Measurements from ENCODE around the gene TBC1D9B.

TBC1D9B gene

DNA sequence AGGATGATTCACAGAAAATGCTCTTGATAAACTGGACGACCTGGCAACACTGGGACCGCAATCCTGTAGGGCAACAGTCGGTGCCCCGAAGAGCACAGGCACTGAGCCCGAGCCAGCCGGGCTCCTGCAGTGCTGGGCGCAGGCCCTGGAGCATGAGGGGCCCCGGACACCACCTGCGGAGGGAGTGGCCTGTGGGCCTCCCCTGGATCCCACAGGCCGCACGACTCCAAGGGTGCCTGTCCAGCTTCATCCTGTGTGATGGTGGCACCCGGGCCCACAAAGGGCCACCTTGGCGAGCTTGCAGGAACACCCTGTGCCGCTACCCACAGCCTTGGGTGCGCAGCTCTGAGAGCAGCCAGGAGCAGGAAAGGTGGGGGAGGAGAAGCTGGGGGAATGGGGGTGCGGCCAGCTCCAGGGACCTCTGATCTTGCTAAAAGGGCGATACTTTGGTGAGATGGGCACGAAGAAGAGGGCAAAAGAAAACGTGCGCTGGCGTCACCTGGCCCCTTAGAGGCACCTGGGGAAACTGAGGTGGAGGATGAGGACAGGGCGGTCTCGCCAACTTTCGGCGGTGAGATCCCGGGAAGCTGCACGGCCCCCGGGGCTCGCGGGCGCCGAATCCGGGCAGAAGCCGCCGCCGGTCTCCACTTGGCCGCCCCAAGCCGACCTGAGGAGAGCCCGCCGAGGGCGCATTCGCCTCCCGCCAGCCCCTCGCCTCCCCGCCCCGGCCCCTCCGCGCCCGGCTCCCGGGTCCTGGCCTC, 722 bp downstream of the TBC1D9B start:
- peak; percentile 8 for DNase-seq (ENCODE audit: low spot score)

DNA sequence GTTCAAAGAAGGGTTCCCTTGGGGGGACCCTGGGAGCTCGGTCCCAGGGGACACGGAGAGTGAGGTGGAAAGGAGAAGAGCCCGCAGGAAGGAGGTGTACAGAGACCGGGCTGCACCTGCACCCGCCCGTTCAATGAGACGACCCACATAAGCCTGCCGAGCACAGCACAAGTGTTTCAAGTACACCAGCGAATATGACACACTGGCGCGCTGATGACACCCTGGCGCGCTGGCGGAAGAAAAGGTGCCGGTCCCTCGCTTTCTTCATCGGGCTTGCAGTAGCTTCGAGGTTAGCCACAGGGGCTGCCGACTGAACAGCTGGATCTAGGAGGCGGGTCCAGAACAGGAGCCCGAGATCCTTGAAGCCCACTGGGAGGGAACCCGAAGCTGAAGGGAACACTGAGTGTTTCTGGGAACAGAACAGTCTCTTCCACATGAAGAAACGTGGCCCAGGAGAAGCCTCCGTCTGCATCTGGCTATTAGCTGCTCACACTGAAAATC, 1.4 kb downstream of the TBC1D9B start:
- DNase-seq (ENCODE audit: low spot score): no peak

DNA sequence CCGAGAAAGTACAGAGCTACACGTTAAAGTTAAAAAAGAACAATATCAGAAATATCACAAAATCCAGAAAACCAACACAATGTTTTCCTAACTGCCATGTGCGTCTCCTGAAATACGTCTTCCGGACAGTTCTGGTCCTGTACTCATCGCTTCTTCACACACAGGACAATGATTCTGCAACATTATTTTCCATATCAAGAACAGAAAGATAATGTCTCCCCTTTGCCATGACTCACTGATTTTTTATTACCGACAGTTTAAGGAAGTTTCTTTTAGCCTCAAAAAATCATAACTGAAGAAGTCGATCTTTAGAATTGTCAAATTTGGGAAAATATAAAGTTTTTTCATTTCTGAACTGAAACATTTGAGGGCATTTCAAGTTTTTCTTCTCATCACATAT, 2.5 kb downstream of the TBC1D9B start:
- no peak for DNase-seq (ENCODE audit: low spot score)

DNA sequence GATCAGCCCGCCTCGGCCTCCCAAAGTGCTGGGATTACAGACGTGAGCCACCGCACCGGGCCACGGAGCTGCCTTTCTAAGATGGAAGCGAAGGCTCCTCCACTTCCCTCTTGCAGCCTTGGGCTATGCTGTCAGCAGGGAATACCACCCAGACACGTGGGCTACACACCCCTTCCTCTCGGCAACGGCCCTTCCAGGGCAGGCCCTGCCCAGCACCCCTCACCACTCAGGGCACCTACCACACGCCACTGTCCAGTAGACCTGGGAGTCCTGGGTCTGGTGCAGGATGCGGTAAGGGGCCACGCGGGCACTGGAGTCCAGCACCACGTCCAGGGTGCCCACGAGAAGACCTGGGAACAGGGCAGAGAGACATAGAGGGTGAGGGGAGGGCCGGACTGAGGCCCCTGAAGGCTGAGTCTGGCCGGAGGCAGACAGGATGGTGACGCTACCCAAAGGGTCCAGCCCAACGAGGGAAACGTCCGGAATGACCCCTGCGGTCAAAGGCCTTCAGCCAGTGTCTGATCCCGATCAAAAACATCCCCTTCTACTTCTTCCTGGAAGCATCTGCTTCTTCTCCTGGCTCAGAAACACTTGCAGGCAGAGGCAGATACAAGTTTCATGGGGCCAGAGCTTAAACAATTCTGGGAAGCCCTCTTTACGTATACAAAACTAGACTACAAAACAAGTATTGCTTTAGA, 3.1 kb downstream of the TBC1D9B start:
- DNase-seq (ENCODE audit: low spot score): no peak

DNA sequence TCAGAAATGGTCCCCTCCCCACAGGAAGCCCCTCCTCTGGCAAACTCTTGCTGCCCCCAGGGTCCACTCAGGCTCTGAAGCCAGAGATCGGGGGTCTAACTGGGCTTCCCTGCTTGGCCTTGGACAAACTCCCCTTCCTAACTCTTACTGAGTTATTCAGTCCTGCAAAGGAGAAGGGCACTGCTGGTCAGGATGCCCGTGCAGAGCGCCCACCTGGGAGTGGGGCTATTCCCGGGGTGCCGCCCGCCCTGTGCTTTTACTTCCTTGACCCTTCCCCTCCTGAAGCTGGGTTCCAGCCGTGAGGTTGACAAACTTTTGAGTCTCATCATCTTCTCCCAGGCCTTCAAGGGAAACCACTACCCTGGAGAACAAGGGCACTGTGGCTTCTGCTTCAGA, 4.9 kb downstream of the TBC1D9B start:
- DNase-seq (ENCODE audit: low spot score): no peak

DNA sequence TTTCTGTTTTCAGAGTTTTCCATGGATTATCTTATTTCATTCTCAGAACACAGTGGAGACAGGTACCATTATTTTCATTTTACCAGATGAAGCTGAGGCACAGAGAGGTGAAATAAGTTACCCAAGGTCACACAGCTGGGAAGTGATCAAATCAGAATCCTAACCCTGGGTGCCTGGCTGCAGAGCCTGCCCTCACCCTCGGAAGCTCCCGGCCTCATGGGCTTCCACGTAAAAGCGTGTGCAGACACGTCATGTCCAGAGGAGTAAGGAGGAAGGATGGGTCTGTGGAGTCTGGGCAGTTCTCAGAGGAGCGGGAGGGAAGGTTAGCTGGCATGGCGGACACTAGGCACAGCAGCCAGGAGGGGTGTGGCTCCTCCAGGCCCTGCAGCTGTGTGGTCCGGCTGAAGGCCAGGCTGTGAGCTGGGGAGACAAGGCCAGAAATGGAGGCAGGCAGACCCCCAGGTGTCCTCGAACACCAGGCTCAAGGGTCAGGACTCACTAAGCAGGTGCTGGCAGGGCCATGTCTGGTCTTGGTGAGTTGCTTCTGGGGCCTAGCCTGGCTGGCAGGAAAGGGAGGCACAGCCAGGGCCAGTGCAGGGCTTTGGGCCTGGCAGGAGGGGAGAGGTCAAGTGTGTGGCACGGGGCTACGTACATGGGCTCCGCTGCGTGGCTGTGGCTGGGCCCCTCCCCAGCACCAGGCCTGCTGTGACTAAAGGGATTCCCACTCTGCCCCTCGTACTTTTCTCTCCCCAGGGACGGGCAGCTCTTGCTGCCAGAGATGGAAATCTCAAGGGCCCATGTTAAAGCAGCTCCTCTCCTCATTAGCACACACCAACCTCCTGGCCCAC, 5.6 kb downstream of the TBC1D9B start:
- DNase-seq (ENCODE audit: low spot score): peak; percentile 13

DNA sequence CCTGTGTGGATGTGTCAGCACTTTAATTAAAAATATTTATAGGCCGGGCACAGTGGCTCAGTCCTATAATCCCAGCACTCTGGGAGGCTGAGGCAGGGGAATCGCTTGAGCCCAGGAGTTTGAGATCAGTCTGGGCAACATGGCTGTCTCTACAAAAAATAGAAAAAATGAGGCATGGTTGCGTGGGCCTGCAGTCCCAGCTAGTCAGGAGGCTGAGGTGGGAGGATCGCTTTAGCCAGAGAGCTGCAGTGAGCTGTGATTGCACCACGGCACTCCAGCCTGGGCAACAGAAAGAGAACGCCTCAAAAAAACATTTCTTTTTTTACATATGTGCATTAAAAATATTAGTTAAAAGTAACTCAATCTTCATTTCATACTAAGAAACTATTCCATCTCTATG, 6.2 kb downstream of the TBC1D9B start:
- DNase-seq (ENCODE audit: low spot score): no peak

DNA sequence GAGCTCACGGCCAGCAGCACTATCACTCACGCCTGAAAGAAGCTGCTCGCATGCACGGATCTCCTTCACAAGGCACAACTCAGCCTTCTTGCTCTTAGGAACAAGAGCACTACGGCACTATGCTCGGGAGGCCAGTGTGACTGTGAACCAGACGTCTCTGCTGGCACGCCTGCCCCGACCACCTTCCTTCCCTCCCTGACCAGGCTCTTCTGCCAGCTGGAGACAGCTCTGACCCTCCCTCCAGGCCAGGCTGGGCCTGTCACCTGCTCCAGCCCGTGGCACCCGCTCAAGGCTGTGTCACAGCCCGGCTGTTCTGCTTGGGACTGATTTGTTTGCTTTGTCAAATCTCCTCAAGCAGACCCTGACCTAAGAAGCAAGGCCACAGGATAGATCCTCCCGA, 7.0 kb downstream of the TBC1D9B start:
- DNase-seq (ENCODE audit: low spot score): peak; percentile 41

DNA sequence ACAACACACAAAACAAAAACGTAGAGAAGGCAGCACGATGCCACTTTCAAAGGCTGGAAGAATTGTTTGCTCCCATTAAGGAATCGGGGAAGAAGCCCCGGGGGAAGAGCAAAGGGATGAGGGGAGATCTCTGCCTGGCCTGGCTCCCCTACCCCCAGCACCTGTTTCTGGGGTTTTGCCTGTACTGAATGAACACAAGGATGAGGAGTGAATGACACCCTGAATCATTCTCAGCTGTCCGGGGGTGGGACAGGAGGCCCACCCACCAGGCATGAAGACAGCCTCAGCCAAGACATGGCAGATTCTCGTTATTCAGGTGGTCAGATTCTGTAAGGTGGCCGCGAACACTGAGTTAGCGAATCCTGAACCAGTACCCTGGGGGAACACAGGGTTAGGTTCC, 7.5 kb downstream of the TBC1D9B start:
- no peak for DNase-seq (ENCODE audit: low spot score)

DNA sequence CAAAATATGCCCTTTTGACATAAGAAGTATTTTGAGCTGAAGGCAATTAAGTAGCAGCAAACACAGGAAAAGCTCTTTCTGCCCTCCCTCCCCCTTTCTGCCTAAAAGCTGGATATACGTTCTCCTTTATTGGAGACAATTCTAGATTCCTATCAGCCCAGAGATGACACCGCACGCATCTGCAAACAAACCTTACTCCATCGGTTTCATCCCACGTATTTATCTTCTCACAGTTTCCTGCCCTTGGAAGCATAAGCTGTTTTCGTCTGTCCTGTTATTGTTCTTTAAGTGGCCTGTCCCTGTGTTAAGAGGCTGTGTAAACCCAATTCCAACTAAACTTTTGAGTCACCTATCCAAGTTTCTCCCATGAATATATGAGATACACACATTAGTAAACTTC, 11.8 kb downstream of the TBC1D9B start:
- no peak for DNase-seq (ENCODE audit: low spot score)

DNA sequence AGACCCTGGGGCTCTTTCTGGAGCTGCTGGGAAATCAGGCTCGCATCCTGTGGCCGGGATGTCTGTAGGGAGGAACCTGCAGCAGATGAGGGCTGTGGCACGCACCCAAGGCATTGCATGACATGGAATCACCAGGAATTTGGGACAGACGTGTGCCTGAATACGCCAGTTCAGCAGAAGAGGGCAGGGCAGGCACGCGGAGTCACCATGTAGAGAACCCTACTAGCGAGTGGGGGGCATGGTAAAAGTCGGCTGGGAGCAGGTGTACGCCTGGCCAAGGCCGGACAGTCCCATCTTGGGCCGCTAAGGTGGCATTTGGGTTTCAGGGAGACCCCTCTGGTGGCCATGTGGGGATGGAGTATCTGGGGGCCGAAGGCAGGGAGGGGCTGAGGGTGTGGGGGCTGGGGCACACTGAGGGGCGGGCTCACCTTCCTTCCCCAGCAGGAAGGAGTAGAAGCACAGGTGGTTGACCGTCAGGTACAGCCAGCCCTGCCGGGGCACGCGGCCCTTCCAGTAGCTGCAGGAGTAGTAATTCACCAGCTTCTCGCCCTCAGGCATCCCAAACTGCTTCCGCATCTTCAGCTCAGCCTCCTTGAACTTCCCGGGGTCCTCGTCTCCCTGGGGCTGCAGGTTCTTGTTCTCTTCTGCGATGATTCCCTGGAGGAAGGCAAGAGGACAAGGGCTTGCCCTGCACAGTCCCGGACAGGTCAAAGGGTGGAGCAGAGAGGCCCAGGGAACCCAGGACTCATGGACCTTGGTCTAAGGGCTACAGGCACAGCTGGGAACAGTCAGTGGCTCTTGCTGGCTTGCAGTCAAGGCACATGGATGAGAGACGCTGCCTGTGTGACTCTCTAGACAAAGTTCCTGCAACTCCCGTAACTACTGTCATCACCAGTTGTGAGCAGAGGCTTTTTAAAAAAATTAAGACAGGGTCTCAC, 13.5 kb downstream of the TBC1D9B start:
- DNase-seq (ENCODE audit: low spot score): no peak

DNA sequence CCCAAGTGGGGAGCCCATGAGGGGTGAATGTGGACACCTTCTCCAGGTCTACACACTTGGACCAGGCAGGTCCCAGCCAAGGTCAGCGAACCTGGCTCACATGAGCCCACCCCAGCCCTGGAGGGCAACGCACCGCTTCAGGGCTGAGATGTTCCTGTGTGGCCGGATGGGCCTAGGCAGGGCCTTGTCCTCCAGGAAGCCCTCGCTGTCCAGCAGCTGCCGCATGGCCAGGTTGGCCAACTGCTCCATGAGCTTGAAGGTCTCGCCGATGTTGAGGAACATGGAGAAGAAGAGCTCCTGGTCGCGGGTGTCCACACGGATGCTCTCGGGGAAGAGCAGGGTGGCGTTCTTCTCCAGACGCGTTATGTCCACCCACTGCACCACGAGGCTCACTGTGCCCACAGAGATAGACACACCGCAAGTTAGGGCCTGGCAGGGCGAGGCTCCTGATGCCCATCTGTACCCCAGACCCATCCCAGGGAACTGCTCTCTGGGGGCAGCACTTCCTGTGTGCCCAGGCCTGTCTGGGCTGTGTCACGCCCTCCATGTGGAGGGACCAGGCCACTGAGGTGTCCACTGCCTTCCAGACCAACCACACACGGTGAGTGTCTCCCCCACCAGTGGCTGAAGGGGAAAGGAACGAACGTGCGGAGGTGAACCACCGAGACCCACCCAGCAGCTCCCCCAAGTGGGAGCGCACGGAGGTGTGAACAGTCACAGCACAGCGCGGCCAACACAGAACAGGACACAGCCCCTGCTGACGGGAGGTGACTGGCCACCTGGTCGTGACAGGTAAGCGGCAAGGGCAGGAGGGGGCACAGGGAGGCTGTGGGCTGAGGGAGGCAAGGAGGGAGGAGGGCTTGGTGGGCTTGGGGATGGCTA, 14.4 kb downstream of the TBC1D9B start:
- DNase-seq (ENCODE audit: low spot score): no peak

DNA sequence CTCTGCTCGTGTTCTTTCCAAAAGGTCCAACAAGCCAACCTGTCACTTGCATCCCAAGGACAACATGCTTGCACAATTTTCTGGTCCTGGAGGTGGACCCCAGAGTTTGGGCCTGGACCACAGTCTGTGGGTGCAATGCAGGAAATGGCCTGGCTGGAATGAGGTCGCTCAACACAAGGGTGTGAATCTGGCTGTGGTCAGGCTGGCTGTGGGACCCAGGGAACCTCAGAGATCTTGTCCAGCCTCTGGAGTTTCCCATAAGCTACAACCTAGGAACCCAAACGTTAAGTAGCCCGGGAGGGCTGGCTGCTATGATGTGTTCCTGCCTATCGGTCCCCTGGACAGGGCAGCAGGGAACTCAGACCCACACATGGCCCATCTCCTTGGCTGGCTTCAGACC, 15.4 kb downstream of the TBC1D9B start:
- no peak for DNase-seq (ENCODE audit: low spot score)

DNA sequence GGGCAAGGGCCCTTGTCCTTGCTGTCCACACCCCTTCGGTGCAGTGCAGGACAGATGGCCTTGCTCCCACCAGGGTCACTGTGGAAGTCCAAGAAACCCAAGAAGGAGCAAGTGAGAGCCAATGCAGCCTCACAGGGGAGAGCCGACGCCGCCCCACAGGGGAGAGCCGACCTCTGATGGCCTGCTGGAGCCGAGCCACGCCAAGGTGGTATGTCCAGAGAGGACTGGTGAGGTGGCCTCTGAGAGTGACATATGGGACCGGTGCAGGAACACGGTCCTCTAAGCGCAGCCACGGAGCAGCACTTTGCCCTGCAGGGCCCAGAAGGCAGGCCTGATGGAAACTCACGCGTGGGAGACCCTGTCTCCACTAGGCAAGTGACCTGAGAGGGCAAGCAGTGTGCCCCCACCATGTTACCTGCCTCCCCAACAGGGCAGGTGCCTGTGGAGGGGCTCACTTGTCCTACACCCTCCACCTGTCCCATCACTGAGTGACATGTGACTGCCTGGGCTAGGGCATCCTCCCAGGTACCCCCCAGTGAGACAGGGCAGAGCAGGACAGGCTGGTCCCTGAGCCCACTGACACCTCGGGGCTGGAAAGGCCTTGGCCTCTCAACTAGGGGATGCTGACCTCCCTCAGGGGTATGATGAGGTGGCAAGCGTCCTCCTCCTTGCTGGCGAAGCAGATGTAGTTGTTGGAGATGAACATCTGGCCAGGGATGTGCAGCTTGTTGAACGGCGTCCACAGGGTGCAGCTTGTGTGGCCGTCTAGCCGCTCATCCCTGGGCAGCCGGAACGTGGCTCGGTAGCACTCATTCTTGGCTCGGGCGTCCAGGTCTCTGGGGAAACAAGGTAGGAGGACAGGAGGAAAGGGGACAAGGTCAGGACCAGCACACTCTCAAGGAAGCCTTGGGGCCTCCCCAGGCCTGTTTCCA, 16.7 kb downstream of the TBC1D9B start:
- no peak for DNase-seq (ENCODE audit: low spot score)

DNA sequence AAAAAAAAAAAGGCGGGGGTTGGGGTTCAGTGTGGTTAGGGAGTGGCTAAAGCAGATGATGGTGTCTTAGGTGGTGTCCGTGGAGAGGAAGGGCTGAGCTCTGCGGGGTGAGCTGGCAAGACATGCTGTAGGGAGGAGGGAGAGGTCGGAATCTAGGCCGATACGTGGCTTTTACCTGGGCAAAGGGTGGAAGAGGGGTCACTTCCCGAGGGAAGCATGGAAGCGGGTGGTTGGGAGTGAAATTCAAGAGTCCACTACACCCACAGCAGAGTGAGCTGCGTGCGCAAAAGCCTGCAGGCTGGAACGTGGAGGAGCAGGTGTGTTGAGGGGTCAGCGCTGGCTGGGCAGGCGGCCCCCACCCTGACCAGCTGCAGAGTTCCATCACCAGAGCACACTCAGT, 17.8 kb downstream of the TBC1D9B start:
- DNase-seq (ENCODE audit: low spot score): no peak

DNA sequence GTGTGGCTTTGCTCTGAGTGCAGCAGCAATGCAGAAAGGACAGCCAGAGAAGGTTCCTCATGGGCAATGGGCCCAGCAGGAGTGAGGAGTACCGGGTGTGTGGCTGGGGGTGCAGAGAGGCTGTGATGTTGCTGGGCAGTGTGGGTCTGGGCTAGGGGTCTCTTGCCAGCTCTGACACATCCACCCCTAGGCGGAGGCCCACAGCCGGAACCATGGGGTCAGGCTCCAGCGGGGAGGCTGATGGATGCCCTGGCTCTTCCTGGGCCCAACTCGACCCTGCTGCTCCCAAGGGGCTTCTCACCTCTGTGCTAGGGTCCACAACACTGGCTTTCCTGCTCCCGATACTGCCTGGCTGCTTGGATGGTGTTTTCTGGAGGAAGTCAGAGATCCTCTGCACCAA, 19.9 kb downstream of the TBC1D9B start:
- no peak for DNase-seq (ENCODE audit: low spot score)

DNA sequence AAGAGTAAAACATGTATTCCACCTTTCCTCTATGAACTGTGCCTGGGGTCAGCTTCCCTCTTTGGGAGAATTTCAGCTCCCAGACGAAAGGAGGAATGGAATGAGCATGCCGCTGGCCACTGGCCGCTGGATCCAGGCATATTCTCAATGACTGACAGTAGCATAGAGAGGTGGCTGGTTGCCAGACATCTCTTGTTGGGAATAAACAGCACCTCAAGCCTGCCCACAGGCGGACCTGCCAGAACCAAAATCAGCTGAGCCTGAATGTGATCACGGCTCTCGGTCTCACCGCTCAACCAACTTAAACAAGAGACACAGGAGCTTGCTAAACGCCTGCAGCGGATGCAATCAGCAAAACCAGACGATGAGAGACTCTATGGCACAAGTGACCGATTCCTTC, 20.6 kb downstream of the TBC1D9B start:
- DNase-seq (ENCODE audit: low spot score): no peak

DNA sequence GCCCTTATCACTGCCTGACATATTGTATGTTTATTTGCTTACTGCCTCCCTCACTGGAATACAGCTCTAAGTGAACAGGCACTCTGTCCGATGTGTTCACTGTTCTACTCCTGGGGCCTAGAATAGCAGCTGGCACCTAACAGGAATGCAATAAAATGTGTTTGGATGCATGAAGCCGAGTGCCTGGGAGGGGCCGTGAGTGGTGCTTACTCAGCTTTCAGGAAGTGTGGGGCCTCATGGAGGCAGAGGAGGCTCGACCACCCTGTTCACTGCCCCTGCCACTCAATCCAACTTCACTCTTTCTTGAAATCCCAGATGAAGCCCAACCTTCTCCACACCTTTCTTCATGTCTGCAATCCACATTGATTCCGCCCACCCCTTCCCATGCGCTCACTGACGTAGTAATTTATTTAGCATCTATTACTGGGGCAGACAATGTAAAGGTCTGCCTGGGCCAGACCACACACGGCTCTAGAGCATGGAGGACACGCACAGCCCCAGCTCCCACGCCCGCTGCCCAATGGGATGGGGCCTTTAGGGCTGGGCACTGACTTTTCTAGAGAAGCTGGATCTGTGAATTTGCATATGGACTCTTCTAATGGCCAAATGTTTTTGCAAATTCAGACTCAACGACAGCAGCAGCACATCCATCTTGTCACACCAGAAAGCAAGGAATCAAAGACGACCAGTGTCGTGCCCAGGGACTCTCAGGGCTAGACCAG, 21.3 kb downstream of the TBC1D9B start:
- no peak for DNase-seq (ENCODE audit: low spot score)

Measured in globus pallidus (tissue), 1 donor.